GM10266 (cell line): ENCODE data around the gene LRRC4C.

Experiments used
- DNase-seq: peaks from one replicate; pipeline ENCODE4 v3.0.0; 2012; ENCODE audit errors: extremely low spot score
- CTCF ChIP-seq: IDR thresholded peaks from 2 replicates; pipeline ENCODE4 v1.5.1; 2012; ENCODE audit warnings: mild to moderate bottlenecking, low read depth; ENCODE audit not compliant: control insufficient read depth, insufficient read depth; ENCODE audit errors: missing control alignments

Gene LRRC4C

DNA sequence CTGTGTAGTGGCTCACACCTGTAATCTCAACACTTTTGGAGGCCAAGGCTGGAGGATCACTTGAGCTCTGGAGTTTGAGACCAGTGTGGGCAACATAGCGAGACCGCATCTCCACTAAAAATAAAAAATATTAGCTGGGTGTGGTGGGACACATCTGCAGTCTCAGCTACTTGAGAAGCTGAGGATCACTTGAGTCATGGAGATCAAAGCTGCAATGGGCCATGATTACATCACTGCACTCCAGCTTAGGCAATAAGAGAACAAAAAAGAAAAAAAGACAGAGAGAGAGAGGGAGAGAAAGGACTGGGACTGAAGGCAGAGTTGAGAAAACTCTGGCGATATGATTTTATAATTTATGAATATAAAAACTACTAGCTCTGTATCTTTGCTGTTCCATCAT is 473.1 kb downstream of the LRRC4C start:
- DNase-seq = no peak
- no peak for TF ChIP-seq CTCF

GRCh38 chr11:40975076-40975475 is 484.4 kb downstream of the LRRC4C start:
- DNase-seq = no peak
- TF ChIP-seq CTCF = no peak

DNA sequence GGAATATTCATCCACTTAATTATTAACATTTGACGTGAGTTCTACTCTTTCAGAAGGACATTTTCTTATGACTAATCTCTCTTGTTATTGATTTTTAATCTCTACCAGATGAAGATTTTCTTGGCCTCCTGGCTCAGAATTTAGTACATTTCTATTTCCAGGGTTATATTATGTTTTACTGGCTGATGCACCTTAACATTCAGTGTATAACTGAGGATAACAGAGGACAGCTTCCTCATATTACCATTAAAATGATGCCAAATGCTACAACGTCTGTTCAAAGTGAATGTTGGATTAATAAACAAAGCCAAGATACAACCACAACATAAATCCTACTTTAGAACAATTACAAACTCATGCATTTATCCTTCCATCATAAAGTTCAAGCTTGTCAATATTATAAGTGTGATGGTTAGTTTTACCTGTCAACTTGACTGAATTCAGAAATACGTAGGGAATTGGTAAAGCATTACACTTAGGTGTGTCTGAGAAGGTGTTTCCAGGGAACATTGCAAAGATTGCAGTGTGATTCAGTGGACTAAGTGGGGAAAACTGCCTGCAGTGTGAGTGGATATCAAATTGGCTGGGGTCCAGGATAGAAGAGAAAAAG is 485.2 kb downstream of the LRRC4C start:
- no peak for TF ChIP-seq CTCF
- no peak for DNase-seq

DNA sequence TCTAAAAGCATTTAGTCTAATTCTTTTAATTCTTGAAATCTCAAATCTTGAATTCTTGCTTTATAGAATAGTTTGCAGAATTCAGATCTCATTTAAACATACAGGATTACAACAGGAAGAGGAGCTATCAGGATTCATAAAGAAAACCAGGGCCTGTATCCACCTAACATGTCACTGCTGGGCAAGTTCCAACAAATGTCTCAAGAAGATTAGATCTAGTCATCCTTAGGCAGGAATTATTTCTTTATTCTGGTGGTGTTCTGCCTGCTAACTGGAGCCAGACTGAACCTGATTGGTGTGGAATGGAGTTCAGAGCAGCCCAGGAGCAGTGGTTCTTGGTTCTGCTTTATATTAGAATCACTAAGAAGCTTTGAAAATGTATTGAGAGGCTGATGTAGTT is 500.7 kb downstream of the LRRC4C start:
- TF ChIP-seq CTCF = no peak
- no peak for DNase-seq

- no peak for TF ChIP-seq CTCF
- no peak for DNase-seq
Measured at GRCh38 chr11:40952479-40952878, 507.0 kb downstream of the LRRC4C start.

DNA sequence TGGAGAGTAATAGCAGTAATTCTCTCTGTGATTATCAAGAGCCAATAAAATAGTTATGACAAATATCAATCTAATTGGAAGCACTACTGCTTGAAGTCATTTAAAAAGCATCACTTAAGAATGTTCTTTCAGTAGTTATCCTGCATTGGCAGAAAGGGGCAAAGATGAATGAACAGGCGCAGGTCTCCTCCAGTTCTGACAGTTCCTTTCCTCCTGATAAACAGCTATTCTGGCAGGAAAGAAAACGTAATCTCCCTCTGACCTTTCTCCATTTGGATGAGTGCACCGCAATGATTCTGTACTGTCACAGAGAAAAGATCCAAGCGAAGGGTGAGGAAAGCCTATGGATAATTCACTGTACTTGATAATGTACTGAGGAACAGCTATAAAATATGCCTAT is 521.5 kb downstream of the LRRC4C start:
- no peak for DNase-seq
- TF ChIP-seq CTCF = no peak

DNA sequence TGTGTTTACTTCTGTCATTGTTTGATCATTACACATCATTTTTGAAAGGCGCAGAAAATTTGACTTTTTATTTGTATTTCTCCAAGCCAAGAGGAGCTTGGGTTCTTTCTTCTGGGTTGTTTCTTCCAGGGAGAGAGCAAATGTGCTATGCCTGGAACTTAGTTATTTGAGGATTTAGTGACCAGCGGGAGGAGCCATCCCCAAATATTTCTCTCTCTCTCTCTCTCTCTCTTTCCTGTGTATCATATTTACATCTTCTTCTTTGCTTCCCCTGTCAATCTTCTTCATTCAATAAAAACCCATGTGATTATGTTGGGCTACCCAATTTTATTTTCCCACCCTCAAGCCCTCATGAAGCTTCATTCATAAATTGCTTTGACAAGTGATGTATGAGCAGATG is 534.5 kb downstream of the LRRC4C start:
- DNase-seq = no peak
- no peak for TF ChIP-seq CTCF
